HT-29 (cell line): ENCODE results near the gene KRTAP15-1. TPM values are rescaled to one million over a fixed set of nuclear protein-coding genes. Genes with fewer than 3 reads are reported as not detected.

ENCODE experiments used
- DNase-seq: peaks from one replicate; pipeline ENCODE4 v3.0.0-alpha.2; 2015; ENCODE audit warnings: low spot score
- total RNA-seq: library from RNA; depleted of rRNA; stranded (reverse); fragments of >200 nt; shearing (Covaris generic); gene quantifications from 2 replicates; pipeline ENCODE4 v1.2.3, GENCODE V29; 2014; rRNA removed

KRTAP15-1 gene, protein sequence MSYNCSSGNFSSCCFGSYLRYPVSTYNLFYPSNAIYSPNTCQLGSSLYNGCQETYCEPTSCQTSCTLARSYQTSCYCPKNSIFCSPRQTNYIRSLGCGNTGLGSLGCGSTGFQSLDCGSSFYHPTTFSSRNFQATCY
- not detected in 2 replicates for total RNA-seq

DNA sequence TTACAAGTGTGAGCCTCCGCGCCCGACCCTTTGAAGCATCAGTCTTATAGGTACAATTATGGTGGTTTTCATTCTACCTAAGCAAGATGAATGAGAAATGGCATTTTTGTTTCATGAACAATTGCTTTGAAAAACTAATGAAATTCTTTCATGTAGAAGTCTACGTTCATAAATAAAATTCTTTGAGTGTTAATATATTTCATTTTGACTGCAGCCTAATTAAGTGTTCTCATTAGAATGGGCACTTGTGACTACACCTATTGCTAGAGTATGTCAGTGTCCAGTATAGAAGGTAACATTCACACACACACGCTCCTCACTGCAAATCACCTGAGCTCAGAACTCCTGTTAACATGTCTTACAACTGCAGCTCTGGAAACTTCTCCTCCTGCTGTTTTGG, at the start of gene KRTAP15-1:
KRTAP15-1 (plus strand) TSS at position 301 of the 400 bp plus-strand sequence; CDS start at position 354, 53 bp downstream.
- DNase-seq, result no peak

DNA sequence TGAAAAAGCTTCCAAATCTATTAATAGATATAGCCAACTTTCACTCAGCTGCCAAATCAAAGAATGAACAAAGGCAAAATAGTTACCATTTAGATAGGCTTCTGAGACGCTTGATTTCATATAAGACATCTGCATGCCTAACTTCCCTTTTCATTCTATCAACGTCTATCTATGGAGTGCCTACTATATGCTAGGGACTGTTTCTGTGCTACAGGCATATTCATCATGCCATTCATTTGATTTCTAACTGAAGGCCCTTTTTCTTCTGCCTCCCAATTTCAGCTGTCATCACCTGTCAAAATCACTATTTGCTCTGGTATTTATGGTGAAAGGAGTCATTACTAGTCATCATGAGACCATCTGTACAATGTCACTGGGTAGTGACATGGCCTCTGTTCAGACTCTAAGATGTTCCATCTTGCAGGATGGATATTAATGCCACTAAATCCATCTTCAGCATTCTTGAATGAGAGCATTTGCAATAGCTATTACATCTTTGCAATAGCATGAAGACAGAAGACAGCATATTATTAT, 48.5 kb upstream of the KRTAP15-1 start:
- DNase-seq, result no peak

DNA sequence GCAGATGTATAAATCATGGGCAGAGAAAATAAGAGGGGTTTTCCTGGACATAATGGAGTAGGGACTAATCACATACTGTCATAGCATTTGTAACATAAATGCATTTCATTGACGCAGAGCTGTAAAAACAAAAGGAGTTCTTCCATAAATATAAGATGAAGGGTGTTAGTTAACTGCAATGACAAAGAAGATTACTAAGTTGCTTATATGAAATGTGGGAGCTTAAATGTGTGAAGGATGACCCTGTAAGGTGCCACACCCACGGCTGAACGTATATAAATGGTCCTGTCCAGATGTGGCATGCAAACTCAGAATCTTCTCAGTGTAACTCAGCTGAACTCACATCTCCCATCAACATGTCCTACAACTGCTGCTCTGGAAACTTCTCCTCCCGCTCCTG, 44.3 kb upstream of the KRTAP15-1 start, which contains the start of gene KRTAP13-1:
KRTAP13-1 (plus strand) TSS at position 301 of the 400 bp plus-strand sequence; CDS start at position 357, 56 bp downstream.
- DNase-seq, result no peak

DNA sequence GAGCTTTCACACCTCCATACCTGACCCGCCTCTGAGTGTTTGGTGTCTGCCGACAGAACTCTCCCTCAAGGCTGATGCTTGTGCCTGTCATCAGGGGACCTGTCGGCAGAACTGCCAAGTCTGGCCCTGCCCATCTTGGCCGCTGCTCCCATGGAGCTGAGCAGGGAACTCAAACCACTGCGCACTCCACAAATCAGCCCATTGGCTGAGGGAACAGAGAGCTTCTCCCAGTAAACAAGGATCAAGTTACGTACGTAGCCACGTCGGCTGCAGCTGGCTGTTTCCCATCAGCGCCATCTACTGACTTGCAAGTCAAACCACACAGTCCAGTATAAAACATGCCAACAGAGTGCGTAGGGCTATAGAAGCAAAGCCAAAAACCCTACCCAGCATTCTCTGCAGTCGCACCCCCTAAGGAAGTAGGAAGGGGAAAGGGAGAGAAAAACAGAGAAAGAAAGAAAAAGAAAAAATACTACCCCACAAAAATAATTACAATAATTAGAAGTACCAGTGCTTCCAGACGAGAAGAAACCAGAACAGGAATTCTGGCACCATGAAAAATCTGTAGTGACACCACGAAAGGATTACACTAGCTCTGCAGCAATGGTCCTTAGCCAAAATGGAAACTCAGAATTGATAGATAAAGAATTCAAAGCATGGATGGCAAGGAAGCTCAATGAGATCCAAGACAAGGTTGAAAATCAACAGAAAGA, 31.1 kb upstream of the KRTAP15-1 start:
- DNase-seq, result peak; percentile 66

DNA sequence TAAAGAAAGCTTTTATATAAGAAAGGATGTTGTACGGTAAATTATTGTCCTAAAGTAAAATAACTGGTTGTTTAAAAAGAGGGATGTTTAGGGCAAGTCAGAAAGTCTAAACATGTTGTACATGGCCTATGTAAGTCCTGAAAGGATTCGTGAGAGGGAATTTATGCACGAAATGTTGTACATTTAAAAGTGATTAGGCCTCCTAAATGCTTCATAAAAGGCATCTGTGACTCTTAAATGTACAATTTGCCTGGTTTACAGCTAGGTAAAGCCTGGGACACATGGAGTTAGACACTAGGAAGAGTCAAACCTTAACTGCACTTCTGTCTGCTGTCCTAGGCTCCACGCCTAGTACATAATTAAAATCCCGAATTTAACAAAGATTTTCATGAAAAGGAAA, 24.1 kb upstream of the KRTAP15-1 start:
- no peak for DNase-seq

DNA sequence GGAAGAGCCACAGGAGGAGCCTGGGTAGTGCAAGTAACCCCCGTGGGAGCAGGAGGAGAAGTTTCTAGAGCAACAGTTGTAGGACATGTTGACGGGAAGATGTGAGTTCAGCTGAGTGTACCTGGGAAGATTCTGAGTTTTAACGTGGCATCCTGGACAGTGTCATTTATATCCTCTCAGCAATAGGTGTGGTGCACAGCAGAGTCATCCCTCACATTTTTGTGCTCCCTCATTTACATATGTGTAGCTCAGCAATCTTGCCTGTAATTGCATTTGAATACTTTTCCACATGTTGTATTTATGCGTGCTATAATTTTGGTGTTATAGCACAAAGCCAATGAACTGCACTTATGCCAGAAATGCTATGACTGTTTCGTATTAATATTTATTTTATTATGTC, 14.2 kb upstream of the KRTAP15-1 start, which contains the start of gene KRTAP13-3:
KRTAP13-3 (minus strand) TSS at position 101 of the 400 bp plus-strand sequence; CDS start at position 87, 14 bp downstream.
- no peak for DNase-seq

DNA sequence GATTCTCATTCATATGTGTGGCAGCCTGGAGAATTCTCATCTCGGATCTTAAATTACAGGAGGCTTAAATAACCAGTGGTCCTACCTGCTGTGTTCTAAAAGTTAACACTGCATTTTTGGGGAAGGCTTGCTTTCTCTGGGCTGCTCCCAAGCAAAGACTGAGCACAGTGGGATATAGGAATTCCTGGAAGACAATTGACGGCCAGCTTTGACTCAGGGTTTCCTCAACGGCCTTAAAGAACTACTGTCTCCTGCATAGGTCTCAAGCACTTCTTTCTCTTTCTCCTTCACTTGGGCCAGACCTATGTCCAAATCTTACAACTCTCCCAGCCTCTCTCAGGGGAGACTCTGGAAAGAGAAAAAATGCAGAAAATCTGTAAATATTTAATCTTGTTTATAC, 13.3 kb upstream of the KRTAP15-1 start:
- DNase-seq, result no peak

DNA sequence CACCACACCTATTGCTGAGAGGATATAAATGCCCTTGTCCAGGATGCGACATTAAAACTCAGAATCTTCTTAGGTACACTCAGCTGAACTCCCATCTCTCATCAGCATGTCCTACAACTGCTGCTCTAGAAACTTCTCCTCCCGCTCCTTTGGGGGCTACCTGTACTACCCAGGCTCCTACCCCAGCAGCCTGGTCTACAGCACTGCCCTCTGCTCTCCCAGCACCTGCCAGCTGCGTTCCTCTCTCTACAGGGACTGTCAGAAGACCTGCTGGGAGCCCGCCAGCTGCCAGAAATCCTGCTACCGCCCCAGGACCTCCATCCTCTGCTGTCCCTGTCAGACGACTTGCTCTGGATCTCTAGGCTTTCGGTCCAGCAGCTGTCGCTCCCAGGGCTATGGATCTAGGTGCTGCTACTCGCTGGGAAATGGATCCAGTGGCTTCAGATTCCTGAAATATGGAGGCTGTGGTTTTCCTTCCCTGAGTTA, 9.9 kb upstream of the KRTAP15-1 start, which contains the start of gene KRTAP13-4:
KRTAP13-4 (plus strand) TSS at position 51 of the 486 bp plus-strand sequence; CDS start at position 107, 56 bp downstream.
- DNase-seq, result no peak

DNA sequence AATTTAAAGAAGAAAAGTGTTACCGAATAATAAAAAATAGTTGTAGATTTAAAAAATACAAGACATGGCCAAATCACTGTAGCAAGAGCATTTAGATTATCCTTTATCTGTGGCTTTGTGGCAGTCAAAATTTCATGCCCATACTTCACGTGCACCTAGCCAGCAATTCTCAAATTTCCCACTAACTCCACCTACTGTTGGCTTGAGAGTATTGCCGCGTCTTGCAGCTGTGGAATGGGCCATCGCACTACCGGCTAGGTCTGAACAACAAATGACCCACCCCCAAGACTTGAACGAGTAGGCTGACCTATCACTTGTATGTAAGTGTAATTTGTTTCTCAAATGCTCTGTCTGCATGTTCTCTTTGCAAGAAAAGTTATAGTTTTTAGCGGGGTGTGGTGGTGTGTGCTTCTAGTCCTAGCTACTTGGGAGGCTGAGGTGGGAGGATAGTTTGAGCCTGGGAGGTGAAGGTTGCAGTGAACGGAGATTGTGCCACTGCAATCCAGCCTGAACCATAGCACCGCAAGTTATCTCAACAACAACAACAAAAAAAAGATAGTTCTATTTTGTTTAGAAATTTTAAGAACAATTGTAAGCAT, 5.9 kb upstream of the KRTAP15-1 start:
- DNase-seq, result peak; percentile 55

DNA sequence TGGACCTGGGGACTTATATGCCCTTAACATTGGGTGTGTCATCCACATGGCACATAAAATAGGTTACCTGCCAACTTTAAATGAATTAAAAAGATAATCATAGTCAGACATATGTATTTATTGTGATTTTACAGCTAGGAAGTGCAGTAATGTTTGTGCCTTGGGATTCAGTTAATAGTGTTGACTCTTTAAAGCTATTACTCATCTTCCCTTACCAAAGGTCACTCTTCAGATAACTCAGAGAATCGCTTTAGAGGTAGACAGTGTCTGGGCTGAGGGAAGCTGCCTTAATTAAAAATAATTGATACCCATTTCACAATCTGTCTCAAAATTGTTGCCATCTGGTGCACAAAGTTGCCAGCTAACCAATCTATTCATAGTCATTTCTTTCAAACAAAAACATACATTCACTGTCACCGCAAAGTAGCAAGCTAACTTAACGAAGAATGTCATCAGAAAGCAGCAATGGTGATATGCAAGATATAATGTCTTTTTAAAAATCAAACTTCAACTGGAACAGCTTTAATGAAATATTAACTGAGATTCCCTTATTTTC, 3.0 kb upstream of the KRTAP15-1 start:
- no peak for DNase-seq

DNA sequence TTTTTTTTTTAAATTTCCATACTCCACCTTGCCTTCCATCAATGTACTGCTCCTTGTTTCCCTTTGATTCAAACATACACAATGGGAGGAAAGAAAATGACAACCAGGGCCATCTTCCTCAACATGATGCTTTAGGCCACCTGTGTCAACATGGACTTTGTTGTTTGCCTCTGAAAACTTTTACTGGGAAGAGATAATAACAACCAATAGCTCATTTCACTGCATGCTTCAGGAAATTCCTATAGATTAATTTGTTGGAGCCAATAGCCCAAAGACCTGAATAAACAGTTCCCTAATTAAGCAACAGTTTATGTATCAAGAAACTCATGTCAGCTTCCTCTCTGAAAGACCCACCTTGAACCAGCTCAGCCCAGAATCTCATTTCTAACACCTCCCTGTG, 3.2 kb downstream of the KRTAP15-1 start:
- no peak for DNase-seq

DNA sequence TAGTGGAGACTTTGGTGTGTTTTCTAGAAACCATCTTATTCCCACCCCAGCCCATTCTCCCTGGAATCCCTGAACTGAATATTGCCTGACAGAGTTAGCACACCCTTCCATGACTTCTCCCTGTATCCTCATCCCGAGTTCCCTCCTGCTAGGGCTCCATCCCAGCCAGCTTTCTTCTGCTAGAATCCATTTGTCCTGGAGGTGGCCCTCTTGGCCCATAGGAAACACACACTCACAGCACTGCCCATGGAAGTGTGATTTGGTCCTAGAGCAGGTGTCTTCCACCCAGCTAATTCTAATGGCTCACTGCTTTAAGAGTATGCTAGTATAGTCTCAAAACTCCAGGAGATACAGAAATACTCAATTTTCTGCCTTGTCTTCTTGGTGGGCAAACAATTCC, 4.1 kb downstream of the KRTAP15-1 start:
- DNase-seq, result no peak

DNA sequence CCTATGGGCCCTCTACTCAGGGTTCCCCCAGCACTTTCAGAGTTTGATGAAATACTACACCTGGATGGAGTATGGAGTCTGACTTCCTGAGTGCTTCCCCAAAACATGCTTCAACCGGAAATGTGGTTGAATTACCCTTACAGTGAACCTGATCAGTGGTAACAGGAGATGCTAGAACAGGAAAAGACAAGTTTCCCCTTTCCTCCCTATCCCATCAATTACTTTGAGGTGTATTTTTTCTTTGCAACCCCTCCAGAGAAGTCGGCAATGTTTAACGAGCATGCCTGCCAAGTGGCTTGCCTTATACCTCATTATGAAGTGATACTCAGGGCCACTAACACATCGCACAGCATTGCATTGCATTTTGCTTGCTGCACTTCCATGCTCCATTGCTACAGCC, 7.0 kb downstream of the KRTAP15-1 start:
- no peak for DNase-seq

DNA sequence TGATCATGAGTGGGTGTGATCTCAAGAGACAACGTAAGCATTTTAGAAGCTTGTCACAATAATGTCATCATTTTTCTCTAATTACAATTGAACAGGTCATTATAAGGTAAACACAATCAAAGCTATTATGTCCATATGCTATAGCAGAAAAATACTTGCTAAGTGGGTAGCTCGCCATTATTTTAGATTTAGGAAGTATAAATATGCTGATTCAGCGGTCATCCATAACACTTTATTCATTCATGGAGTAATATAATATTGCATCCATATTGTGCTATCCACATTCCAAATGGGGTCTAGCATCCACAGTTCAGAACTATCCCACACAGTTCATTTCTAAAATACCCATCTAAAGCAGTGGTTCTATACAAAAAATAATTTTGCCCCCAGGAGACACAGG, 8.4 kb downstream of the KRTAP15-1 start:
- DNase-seq, result no peak

DNA sequence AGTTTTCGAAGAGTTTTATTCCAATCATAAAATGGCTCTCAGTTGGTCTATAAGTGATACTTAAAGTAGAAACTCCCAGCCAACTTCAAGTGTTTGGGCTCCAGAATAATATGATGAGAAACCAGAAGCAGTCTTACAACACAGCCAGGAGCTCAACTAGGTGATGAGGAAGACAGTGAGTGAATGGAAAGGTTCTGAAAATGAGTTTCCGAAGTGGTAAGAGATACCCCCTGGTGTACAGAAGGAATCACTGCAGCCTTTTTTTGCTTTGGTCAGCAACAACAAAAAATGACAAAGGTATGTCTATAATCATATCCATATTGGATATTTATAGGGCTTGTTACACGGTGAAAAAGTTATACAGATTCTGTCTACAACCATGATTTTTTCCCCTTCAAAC, 23.6 kb downstream of the KRTAP15-1 start:
- peak; percentile 6 for DNase-seq

DNA sequence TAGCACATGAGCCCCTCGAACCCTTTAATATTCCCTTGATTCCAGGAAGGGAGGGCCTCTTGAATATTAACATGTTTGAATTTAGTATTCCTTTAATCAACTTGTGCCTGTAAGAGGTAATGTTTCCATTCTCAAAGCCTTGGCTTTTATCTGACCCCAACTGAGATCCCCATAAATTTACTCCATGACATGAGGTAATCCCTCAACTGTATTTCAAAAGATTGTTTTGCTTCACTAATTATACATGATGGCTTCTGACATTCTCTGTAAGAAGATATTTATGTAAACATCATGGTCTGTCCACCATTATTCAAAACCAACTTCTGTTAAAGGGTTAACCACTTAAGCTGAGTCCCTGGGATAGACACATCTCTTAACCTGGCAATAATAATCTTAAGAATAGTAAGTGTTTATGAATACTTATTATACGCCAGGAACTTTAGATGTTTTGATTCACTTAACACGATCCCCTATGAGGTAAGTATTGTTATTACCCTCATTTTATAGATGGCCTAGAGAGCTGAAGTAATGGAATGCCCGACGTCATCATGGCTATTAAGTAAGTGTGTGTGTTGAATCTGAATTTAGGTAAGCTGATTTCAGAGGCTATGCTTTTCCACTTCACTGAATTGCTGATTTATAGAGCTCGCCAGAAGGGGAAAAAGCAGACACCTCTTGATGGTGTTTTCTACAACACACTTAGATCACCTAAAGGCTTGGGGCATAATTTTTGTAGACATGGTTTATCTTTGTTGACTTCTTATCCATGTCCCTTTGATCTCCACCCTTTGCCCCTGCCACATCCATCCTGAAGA, 29.0 kb downstream of the KRTAP15-1 start:
- no peak for DNase-seq

DNA sequence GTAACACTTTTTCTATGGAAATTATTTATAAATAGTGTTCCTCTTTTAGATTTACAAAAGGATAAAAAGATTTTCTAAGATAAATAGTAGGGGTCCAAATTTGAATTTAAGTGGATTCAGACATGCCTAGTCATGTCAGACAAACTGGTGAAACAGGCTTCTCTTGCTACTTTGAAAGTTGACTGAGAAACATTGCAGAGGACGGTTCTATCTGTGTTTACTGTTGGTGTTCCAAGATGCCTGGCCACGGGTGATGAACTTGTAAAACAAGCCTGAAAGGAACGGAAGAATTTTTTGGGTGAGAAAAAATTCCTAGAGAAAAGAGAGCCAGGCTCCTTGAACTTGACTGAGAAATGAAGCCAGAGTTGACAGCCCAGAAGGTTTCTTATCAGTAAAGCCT, 37.9 kb downstream of the KRTAP15-1 start:
- DNase-seq, result no peak

DNA sequence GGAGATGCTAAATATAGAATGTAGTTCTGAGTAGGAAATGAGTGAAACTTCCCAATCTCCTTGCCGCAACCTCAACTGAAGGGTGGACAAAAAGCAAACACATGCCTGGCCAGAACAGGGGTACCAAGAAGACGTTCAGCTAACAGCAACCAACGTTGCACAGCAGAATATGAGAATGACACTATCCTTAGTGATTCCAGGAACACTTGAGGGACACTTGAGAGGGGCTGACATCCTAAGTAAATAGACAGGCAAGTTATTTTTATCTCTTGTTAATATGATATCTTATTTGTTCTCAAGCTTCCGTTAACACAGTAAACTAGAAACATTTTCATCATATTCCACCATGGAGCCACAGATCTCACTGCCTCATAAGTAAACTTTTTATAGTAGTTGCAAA, 39.2 kb downstream of the KRTAP15-1 start:
- no peak for DNase-seq

DNA sequence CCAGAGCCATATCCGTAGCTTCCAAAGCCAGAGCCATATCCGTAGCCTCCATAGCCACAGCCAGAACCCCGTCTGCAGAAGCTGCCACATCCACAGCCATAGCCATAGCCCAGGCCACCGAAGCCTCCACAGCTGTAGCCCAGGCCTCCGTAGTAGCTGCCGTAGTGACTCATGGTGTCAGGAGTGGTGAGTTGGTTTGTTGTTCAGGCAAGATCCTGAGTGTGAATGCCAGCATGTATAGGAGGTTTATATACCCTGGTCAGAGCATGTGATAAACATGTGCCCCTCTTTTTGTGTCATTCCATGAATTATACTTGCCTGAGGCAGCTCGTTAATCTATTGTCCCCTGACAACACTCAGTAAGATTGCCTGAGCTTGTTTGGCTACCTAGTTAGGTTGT, 40.1 kb downstream of the KRTAP15-1 start, which contains the start of gene KRTAP19-1:
KRTAP19-1 (minus strand) TSS at position 223 of the 400 bp plus-strand sequence; CDS start at position 173, 50 bp downstream.
- no peak for DNase-seq

DNA sequence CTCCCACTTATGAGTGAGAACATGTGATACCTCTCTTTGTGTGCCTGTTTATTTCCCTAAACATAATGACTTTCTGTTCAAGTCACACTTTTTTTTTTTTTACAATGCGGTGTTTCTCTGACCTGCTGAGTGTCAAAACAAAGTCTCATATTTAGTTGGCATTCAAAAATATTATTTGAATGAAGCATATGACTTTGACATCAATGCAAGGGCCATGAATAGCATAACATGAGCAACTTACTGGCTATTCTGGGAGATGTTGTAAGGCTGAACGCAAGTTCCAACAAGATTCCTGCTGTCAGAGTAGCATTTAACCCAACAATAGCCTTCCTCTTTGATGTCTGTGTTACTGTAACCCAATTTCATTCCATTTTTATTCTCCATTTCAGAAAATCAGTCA, 42.1 kb downstream of the KRTAP15-1 start:
- DNase-seq, result no peak

DNA sequence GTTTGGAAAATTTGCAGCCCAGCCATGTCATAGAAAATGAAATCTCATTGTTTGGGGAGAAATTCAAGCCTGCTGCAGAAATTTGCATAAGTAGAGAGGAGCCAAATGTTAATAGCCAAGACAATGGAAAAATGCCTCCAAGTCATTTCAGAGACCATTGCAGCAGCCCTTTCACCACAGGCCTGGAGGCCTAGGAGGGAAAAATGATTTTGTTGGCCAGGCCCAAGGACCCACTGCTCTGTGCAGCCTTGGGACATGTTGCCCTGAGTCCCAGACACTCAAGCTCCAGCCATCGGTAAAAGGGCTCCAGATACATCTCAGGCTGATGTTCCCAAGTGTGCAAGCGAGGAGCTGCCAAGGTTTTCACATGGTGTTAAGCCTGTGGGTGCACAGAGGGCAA, 46.1 kb downstream of the KRTAP15-1 start:
- DNase-seq, result no peak
